HEK293 (cell line): ENCODE measurements around the gene CARD11.
A peak's percentile ranks its signal among the peaks of the same experiment; 100 is the strongest.

ENCODE experiments used
- CTCF ChIA-PET: fragments of 350-600 bp; formaldehyde crosslinking; extraction: SDS; loops from one replicate; lab custom pipeline; 2021; ENCODE audit warnings: antibody characterized with exemption; lab: Yijun Ruan, JAX
- POLR2A ChIA-PET: fragments of 300-600 bp; formaldehyde crosslinking; extraction: SDS; loops from one replicate; lab custom pipeline; 2020; ENCODE audit warnings: antibody characterized with exemption, inconsistent platforms; lab: Yijun Ruan, JAX
- H3K27ac ChIP-seq: fragments of 200-500 bp; sonication (Bioruptor generic); 2 replicates; pipeline ENCODE4 v1.5.1; 2014; ENCODE audit warnings: low read depth, low read length, control low read depth, inconsistent platforms; ENCODE audit errors: extremely low read depth
- H3K36me3 ChIP-seq, 2 experiments: fragments of 200-500 bp in 1 of 2; sonication (Bioruptor generic) in 1 of 2; 1 replicate in 1 of 2; 2 replicates in 1 of 2; pipeline ENCODE4 v1.5.1; 2014 to 2017; ENCODE audit warnings: inconsistent platforms in 2 of 2, low read length in 2 of 2; ENCODE audit not compliant: control insufficient read depth in 2 of 2, insufficient read depth in 1 of 2
- H3K4me1 ChIP-seq: fragments of 200-500 bp; sonication (Bioruptor generic); 2 replicates; pipeline ENCODE4 v1.5.1; 2014; ENCODE audit warnings: mild to moderate bottlenecking, low read length, inconsistent platforms; ENCODE audit not compliant: control insufficient read depth, insufficient read depth
- H3K4me3 ChIP-seq: 2 replicates; pipeline ENCODE4 v1.5.1; 2011; ENCODE audit warnings: low read depth, mild to moderate bottlenecking, control low read depth, low read length, moderate library complexity
- H3K9me3 ChIP-seq: fragments of 200-500 bp; sonication (Bioruptor generic); 2 replicates; pipeline ENCODE4 v1.5.1; 2014; ENCODE audit warnings: low read depth, low read length, inconsistent platforms; ENCODE audit not compliant: control insufficient read depth, insufficient read depth
- REPIN1 ChIP-seq: fragments of 450-650 bp; formaldehyde crosslinking; IDR thresholded peaks from 2 replicates; pipeline ENCODE4 v1.5.1; 2017; ENCODE audit warnings: missing biosample characterization, missing genetic modification characterization, low read depth
- ZFHX2 ChIP-seq: fragments of 450-650 bp; formaldehyde crosslinking; conservative IDR thresholded peaks from 2 replicates; pipeline ENCODE4 v1.5.1; 2016; ENCODE audit warnings: missing biosample characterization, missing genetic modification characterization
- ZNF155 ChIP-seq: fragments of 450-650 bp; formaldehyde crosslinking; IDR thresholded peaks from 2 replicates; pipeline ENCODE4 v1.5.1; 2016; ENCODE audit warnings: missing biosample characterization, missing genetic modification characterization
- ZNF157 ChIP-seq: fragments of 450-650 bp; formaldehyde crosslinking; IDR thresholded peaks from 2 replicates; pipeline ENCODE4 v1.5.1; 2016; ENCODE audit warnings: missing biosample characterization, missing genetic modification characterization
- ZNF223 ChIP-seq: fragments of 450-650 bp; formaldehyde crosslinking; IDR thresholded peaks from 2 replicates; pipeline ENCODE4 v1.5.1; 2016; ENCODE audit warnings: missing biosample characterization, missing genetic modification characterization
- ZNF660 ChIP-seq: fragments of 450-650 bp; IDR thresholded peaks from 2 replicates; pipeline ENCODE4 v1.5.1; 2018; ENCODE audit warnings: missing biosample characterization, mild to moderate bottlenecking, missing genetic modification characterization
- ZNF776 ChIP-seq: fragments of 450-650 bp; formaldehyde crosslinking; IDR thresholded peaks from 2 replicates; pipeline ENCODE4 v1.5.0; 2017; ENCODE audit warnings: missing biosample characterization, missing genetic modification characterization, borderline replicate concordance
- ZNF843 ChIP-seq: fragments of 450-650 bp; formaldehyde crosslinking; IDR thresholded peaks from 2 replicates; pipeline ENCODE4 v1.5.1; 2016; ENCODE audit warnings: missing biosample characterization, missing genetic modification characterization
- TF ChIP-seq, protein P1 (sequence below): fragments of 450-650 bp; formaldehyde crosslinking; IDR thresholded peaks from 2 replicates; pipeline ENCODE4 v1.5.1; 2016; ENCODE audit warnings: missing biosample characterization, missing genetic modification characterization
- TF ChIP-seq, protein P2 (sequence below): fragments of 450-650 bp; formaldehyde crosslinking; IDR thresholded peaks from 2 replicates; pipeline ENCODE4 v1.5.1; 2016; ENCODE audit warnings: missing biosample characterization, missing genetic modification characterization
- TF ChIP-seq, protein P3 (sequence below): fragments of 450-650 bp; formaldehyde crosslinking; IDR thresholded peaks from 2 replicates; pipeline ENCODE4 v1.5.1; 2017; ENCODE audit warnings: missing biosample characterization, missing genetic modification characterization
- TF ChIP-seq, protein P4 (sequence below): fragments of 450-650 bp; formaldehyde crosslinking; conservative IDR thresholded peaks from 2 replicates; pipeline ENCODE4 v1.5.1; 2016; ENCODE audit warnings: low read depth, missing biosample characterization, missing genetic modification characterization
- TF ChIP-seq, protein P5 (sequence below): fragments of 450-650 bp; formaldehyde crosslinking; IDR thresholded peaks from 2 replicates; pipeline ENCODE4 v1.5.1; 2016; ENCODE audit warnings: missing biosample characterization, missing genetic modification characterization
- TF ChIP-seq, protein P6 (sequence below): fragments of 450-650 bp; IDR thresholded peaks from 2 replicates; pipeline ENCODE4 v1.5.1; 2018; ENCODE audit warnings: missing biosample characterization, mild to moderate bottlenecking, missing genetic modification characterization
- TF ChIP-seq, protein P7 (sequence below): fragments of 450-650 bp; formaldehyde crosslinking; IDR thresholded peaks from 2 replicates; pipeline ENCODE4 v1.5.1; 2016; ENCODE audit warnings: missing biosample characterization, missing genetic modification characterization

The CARD11 gene

DNA sequence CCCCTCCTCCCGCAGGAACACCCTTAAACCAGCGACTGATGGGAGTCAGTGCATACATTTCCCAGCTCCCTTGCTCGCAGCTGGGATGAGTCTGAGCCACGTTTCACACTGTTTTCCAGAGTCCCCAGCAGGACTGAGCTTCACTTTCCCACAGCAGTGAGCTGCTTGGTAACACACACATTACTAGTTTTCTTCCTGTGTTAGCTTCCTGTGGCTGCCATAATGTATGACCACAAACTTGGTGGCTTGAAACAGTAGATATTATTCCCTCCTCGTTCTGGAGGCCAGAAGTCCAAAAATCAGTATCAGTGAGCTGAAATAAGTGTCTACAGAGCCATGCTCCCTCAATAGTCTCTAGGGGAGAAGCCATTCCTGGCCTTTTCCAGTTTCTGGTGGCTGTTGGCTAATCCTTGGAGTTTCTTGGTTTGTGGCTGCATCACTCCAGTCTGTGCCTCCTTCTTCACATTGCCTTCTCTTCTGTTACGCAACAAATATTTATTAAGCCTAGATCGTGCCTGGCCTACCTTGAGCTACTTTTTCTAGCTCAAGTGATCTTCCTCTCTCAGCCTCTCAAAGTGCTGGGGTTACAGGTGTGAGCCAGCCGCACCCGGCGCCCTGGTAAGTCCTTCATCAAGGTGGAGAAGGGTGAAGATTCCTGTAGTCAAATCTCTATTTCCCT lies 26.2 kb upstream of the CARD11 start (continued):
- TF ChIP-seq REPIN1 (tag by site-specific recombination) = no peak
- no peak for TF ChIP-seq ZNF155

DNA sequence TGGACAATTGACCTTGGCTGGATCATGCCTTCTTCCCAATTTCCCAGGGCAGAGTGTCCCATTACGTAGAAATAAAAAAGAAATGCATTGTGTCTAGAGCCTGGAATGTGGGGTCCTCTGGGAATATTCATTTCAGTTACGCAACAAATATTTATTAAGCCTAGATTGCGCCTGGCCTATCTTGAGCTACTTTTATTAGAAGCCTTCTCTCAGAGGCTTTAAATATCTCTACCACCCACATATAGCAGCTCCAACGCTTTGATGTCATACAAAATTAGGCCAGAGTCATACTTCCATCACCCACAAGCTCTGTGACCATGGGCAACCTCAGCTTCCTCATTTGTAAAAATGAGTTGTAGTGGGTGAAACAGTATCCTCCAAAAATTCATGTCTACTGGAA lies 24.9 kb upstream of the CARD11 start:
- TF ChIP-seq ZNF660 (no peak), ZFHX2 (tag by site-specific recombination) (0 out of 2 replicates have a peak, but pooled peaks have one; percentile 7)
- CTCF ChIA-PET = interaction anchor here (0.6 to 0.7 kb wide), 2 partner anchors 54 to 129 kb away, joined by 3 to 9 read pairs; no protein-coding TSS in a partner anchor

DNA sequence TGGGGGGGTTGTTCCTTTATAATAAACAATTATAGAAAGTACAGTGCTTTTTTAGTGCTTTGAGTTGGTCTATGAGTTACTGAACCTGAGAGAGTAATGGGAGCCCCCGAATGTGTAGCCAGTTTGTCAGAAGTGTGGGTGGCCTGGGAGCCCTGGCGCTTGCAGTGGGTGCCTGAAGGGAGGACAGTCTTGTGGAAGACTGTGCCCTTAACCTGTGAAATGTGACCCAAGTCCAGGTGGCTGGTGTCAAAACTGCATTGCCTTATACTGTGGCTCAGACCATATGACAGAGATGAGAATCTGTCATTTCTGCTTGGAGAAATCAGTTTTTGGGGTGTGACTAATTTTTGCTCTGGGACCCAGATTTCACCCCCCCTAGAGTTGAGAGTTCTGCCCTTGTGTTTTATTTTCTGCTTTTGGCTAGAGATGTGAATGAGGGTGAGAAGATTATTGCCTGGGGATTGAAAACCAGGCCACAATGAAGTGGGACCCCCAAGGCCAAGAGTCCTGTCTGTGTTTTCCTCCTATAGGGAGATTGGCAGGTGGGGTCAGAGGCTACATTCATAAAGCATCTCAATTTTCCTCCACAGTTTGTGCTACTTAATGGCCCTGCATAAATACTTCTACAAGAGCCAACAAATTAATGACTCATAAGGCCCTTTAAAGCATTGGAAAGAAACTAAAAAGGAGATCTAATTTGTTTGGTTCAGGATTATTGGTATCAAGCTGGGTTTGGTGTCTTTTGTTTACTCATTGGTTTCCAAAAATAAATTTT lies 24.1 kb upstream of the CARD11 start:
- Histone ChIP-seq H3K4me1 (no peaks in the 10 kb centered on the region), H3K36me3 (no peaks in the 10 kb centered on the region), H3K27ac (no peak overlapping the region), H3K4me3 (no peak overlapping the region), H3K9me3 (no peaks in the 10 kb centered on the region)
- ChIA-PET POLR2A (no interaction called here), CTCF (interaction anchor here (0.6 to 3.3 kb wide), 4 partner anchors 12 to 203 kb away, joined by 3 to 29 read pairs (median 4); no protein-coding TSS in a partner anchor)
- TF ChIP-seq, protein P1, sequence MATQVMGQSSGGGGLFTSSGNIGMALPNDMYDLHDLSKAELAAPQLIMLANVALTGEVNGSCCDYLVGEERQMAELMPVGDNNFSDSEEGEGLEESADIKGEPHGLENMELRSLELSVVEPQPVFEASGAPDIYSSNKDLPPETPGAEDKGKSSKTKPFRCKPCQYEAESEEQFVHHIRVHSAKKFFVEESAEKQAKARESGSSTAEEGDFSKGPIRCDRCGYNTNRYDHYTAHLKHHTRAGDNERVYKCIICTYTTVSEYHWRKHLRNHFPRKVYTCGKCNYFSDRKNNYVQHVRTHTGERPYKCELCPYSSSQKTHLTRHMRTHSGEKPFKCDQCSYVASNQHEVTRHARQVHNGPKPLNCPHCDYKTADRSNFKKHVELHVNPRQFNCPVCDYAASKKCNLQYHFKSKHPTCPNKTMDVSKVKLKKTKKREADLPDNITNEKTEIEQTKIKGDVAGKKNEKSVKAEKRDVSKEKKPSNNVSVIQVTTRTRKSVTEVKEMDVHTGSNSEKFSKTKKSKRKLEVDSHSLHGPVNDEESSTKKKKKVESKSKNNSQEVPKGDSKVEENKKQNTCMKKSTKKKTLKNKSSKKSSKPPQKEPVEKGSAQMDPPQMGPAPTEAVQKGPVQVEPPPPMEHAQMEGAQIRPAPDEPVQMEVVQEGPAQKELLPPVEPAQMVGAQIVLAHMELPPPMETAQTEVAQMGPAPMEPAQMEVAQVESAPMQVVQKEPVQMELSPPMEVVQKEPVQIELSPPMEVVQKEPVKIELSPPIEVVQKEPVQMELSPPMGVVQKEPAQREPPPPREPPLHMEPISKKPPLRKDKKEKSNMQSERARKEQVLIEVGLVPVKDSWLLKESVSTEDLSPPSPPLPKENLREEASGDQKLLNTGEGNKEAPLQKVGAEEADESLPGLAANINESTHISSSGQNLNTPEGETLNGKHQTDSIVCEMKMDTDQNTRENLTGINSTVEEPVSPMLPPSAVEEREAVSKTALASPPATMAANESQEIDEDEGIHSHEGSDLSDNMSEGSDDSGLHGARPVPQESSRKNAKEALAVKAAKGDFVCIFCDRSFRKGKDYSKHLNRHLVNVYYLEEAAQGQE (tag by site-specific recombination) = no peak
- TF ChIP-seq, protein P2, sequence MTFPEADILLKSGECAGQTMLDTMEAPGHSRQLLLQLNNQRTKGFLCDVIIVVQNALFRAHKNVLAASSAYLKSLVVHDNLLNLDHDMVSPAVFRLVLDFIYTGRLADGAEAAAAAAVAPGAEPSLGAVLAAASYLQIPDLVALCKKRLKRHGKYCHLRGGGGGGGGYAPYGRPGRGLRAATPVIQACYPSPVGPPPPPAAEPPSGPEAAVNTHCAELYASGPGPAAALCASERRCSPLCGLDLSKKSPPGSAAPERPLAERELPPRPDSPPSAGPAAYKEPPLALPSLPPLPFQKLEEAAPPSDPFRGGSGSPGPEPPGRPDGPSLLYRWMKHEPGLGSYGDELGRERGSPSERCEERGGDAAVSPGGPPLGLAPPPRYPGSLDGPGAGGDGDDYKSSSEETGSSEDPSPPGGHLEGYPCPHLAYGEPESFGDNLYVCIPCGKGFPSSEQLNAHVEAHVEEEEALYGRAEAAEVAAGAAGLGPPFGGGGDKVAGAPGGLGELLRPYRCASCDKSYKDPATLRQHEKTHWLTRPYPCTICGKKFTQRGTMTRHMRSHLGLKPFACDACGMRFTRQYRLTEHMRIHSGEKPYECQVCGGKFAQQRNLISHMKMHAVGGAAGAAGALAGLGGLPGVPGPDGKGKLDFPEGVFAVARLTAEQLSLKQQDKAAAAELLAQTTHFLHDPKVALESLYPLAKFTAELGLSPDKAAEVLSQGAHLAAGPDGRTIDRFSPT (tag by site-specific recombination) = no peak
- TF ChIP-seq, protein P3, sequence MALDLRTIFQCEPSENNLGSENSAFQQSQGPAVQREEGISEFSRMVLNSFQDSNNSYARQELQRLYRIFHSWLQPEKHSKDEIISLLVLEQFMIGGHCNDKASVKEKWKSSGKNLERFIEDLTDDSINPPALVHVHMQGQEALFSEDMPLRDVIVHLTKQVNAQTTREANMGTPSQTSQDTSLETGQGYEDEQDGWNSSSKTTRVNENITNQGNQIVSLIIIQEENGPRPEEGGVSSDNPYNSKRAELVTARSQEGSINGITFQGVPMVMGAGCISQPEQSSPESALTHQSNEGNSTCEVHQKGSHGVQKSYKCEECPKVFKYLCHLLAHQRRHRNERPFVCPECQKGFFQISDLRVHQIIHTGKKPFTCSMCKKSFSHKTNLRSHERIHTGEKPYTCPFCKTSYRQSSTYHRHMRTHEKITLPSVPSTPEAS = no peak
- TF ChIP-seq, protein P4, sequence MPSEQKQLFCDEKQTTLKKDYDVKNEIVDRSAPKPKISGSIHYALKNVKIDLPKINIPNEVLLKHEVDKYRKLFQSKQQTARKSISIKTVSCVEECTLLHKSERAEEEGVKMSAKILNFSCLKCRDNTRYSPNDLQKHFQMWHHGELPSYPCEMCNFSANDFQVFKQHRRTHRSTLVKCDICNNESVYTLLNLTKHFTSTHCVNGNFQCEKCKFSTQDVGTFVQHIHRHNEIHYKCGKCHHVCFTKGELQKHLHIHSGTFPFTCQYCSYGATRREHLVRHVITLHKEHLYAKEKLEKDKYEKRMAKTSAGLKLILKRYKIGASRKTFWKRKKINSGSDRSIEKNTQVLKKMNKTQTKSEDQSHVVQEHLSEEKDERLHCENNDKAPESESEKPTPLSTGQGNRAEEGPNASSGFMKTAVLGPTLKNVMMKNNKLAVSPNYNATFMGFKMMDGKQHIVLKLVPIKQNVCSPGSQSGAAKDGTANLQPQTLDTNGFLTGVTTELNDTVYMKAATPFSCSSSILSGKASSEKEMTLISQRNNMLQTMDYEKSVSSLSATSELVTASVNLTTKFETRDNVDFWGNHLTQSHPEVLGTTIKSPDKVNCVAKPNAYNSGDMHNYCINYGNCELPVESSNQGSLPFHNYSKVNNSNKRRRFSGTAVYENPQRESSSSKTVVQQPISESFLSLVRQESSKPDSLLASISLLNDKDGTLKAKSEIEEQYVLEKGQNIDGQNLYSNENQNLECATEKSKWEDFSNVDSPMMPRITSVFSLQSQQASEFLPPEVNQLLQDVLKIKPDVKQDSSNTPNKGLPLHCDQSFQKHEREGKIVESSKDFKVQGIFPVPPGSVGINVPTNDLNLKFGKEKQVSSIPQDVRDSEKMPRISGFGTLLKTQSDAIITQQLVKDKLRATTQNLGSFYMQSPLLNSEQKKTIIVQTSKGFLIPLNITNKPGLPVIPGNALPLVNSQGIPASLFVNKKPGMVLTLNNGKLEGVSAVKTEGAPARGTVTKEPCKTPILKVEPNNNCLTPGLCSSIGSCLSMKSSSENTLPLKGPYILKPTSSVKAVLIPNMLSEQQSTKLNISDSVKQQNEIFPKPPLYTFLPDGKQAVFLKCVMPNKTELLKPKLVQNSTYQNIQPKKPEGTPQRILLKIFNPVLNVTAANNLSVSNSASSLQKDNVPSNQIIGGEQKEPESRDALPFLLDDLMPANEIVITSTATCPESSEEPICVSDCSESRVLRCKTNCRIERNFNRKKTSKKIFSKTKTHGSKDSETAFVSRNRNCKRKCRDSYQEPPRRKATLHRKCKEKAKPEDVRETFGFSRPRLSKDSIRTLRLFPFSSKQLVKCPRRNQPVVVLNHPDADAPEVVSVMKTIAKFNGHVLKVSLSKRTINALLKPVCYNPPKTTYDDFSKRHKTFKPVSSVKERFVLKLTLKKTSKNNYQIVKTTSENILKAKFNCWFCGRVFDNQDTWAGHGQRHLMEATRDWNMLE (tag by site-specific recombination) = no peak
- no peak for TF ChIP-seq ZNF157
- TF ChIP-seq, protein P5, sequence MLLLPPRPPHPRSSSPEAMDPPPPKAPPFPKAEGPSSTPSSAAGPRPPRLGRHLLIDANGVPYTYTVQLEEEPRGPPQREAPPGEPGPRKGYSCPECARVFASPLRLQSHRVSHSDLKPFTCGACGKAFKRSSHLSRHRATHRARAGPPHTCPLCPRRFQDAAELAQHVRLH (tag by site-specific recombination) = no peak
- no peak for TF ChIP-seq ZNF223 (tag by site-specific recombination)
- TF ChIP-seq ZNF843 (tag by site-specific recombination) = no peak
- TF ChIP-seq, protein P6, sequence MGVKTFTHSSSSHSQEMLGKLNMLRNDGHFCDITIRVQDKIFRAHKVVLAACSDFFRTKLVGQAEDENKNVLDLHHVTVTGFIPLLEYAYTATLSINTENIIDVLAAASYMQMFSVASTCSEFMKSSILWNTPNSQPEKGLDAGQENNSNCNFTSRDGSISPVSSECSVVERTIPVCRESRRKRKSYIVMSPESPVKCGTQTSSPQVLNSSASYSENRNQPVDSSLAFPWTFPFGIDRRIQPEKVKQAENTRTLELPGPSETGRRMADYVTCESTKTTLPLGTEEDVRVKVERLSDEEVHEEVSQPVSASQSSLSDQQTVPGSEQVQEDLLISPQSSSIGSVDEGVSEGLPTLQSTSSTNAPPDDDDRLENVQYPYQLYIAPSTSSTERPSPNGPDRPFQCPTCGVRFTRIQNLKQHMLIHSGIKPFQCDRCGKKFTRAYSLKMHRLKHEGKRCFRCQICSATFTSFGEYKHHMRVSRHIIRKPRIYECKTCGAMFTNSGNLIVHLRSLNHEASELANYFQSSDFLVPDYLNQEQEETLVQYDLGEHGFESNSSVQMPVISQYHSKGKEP = no peak
- TF ChIP-seq, protein P7, sequence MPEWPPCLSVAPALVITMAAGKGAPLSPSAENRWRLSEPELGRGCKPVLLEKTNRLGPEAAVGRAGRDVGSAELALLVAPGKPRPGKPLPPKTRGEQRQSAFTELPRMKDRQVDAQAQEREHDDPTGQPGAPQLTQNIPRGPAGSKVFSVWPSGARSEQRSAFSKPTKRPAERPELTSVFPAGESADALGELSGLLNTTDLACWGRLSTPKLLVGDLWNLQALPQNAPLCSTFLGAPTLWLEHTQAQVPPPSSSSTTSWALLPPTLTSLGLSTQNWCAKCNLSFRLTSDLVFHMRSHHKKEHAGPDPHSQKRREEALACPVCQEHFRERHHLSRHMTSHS (tag by site-specific recombination) = no peak
- TF ChIP-seq ZNF776 (tag by site-specific recombination) = no peak

More for the DNA sequence above, 24.9 kb upstream of the CARD11 start:
- H3K36me3 ChIP-seq = no peaks in the 10 kb centered on the region
- no peaks in the 10 kb centered on the region for H3K9me3 ChIP-seq
- H3K4me1 ChIP-seq = no peaks in the 10 kb centered on the region
- POLR2A ChIA-PET = no interaction called here
- H3K27ac ChIP-seq = no peak overlapping the region
- H3K4me3 ChIP-seq = no peak overlapping the region
